Measurements from ENCODE around the gene EFEMP2.

GRCh38 chr11:65907878-65908277 lies 35.3 kb upstream of the EFEMP2 start:
- TF ChIP-seq, protein P1, sequence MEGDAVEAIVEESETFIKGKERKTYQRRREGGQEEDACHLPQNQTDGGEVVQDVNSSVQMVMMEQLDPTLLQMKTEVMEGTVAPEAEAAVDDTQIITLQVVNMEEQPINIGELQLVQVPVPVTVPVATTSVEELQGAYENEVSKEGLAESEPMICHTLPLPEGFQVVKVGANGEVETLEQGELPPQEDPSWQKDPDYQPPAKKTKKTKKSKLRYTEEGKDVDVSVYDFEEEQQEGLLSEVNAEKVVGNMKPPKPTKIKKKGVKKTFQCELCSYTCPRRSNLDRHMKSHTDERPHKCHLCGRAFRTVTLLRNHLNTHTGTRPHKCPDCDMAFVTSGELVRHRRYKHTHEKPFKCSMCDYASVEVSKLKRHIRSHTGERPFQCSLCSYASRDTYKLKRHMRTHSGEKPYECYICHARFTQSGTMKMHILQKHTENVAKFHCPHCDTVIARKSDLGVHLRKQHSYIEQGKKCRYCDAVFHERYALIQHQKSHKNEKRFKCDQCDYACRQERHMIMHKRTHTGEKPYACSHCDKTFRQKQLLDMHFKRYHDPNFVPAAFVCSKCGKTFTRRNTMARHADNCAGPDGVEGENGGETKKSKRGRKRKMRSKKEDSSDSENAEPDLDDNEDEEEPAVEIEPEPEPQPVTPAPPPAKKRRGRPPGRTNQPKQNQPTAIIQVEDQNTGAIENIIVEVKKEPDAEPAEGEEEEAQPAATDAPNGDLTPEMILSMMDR (IDR thresholded peaks at IDR 0.05; ENCODE audit: insufficient read depth, low read depth, low read length): no peak
- no peak for TF ChIP-seq EZH2 (IDR thresholded peaks at IDR 0.05; ENCODE audit: insufficient read depth, low read length)
